HL-60 (cell line): ENCODE data around the gene STX1B.
A peak's percentile ranks its signal among the peaks of the same experiment; 100 is the strongest.
"Not testable (repeated sequence)": the region's sequence is repeated elsewhere in the genome, so short reads cannot be mapped to it uniquely, and the experiment has no call there.

Source experiments
- DNase-seq, 2 experiments: peaks; one replicate each; pipeline ENCODE4 v3.0.0-alpha.2; 2010 to 2020; ENCODE audit warnings: low read depth in 1 of 2, low spot score in 1 of 2
- H3K27ac ChIP-seq: fragments of 250-450 bp; sonication (Bioruptor Pico); replicated peaks from 2 replicates; pipeline ENCODE4 v1.5.1; 2020; ENCODE audit warnings: mild to moderate bottlenecking, moderate library complexity
- H3K27me3 ChIP-seq: fragments of 250-450 bp; sonication (Bioruptor Pico); 2 replicates; pipeline ENCODE4 v1.5.1; 2021; ENCODE audit warnings: mild to moderate bottlenecking, moderate library complexity; ENCODE audit not compliant: insufficient read depth, poor library complexity, severe bottlenecking
- H3K4me3 ChIP-seq: replicated peaks from 2 replicates; pipeline ENCODE4 v1.5.1; 2011; ENCODE audit warnings: mild to moderate bottlenecking, control low read depth, low read length; ENCODE audit not compliant: insufficient read depth
- GABPA ChIP-seq: IDR thresholded peaks from 2 replicates; pipeline ENCODE4 v1.6.1; 2012; ENCODE audit warnings: low read depth
- POLR2AphosphoS5 ChIP-seq: IDR thresholded peaks from 2 replicates; pipeline ENCODE4 v1.6.1; 2012; ENCODE audit warnings: low read depth
- SPI1 ChIP-seq: IDR thresholded peaks from 2 replicates; pipeline ENCODE4 v1.6.1; 2012; ENCODE audit warnings: low read depth, mild to moderate bottlenecking, borderline replicate concordance
- TF ChIP-seq, protein P1 (sequence below): IDR thresholded peaks from one replicate; pipeline ENCODE4 v1.5.1; 2011; ENCODE audit warnings: low read length, control low read depth, inconsistent platforms; ENCODE audit not compliant: insufficient read depth
- TF ChIP-seq, protein P2 (sequence below): IDR thresholded peaks from 2 replicates; pipeline ENCODE4 v1.6.1; 2012; ENCODE audit warnings: low read depth; ENCODE audit not compliant: insufficient replicate concordance

Gene STX1B

DNA sequence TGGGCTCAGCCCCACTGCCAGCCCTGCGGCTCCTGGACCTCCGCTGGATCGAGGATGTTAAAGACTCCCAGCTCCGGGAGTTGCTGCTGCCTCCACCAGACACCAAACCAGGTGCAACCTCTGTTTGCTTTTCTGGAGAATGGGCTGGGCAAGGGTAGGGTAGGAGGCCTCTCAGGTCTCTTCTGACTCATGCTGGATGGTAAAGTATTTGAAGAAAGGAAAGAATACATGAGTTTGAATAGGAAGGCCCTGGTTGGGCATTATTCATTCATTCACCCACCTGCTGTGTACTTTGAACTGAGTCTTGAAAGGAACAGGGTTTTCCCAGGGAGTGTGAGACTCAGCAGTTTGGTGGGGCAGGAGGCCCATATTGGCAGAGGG, 68.0 kb downstream of the STX1B start:
- no peak for DNase-seq
- TF ChIP-seq, protein P1, sequence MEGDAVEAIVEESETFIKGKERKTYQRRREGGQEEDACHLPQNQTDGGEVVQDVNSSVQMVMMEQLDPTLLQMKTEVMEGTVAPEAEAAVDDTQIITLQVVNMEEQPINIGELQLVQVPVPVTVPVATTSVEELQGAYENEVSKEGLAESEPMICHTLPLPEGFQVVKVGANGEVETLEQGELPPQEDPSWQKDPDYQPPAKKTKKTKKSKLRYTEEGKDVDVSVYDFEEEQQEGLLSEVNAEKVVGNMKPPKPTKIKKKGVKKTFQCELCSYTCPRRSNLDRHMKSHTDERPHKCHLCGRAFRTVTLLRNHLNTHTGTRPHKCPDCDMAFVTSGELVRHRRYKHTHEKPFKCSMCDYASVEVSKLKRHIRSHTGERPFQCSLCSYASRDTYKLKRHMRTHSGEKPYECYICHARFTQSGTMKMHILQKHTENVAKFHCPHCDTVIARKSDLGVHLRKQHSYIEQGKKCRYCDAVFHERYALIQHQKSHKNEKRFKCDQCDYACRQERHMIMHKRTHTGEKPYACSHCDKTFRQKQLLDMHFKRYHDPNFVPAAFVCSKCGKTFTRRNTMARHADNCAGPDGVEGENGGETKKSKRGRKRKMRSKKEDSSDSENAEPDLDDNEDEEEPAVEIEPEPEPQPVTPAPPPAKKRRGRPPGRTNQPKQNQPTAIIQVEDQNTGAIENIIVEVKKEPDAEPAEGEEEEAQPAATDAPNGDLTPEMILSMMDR: no peak
- TF ChIP-seq SPI1: no peak
- no peak overlapping the region for H3K4me3 ChIP-seq
- H3K27ac ChIP-seq: no peak overlapping the region
- H3K27me3 ChIP-seq: no peaks in the 10 kb centered on the region

DNA sequence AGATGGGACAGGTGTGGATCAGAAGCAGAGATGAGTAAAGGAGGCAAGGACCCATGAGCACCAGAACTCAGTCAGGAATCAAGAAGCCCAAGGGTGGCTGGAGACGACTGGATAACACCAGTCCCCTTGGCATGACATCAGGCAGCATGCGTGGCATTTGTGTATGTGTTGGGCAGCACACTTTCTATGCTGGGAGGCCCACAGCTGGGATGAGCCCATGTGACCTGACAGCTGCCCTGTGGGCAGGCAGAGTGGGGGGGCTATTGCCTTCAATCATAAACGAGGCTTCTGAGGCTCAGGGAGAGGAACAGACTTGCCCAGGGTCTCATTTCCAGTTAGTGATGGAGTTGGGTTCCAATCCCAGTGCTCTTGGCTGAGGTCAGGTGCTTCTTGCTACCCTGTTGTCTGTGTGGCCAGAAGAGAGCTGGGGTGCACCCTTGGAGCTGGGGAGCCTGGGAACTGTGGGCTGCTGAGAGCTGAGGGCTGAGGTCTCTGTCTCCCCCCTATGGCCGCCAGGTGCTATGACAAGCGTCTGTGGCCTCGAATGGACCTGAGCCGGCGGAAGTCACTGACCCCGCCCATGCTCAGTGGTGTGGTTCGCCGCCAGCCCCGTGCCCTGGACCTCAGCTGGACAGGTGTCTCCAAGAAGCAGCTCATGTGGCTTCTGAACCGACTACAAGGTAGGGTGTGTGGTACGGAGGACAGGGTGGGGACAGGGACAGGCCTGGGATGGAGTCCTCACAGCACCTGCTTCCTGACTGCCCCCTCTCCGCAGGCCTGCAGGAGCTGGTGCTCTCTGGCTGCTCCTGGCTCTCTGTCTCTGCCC, 68.6 kb downstream of the STX1B start:
- DNase-seq: peak; percentile 70 to 81
- no peaks in the 10 kb centered on the region for H3K27me3 ChIP-seq
- TF ChIP-seq, protein P1: peak; percentile 94
- TF ChIP-seq SPI1 (peak; percentile 27; the same call in 1 of the 2 replicates), POLR2AphosphoS5 (no peak), GABPA (no peak)
- TF ChIP-seq, protein P2, sequence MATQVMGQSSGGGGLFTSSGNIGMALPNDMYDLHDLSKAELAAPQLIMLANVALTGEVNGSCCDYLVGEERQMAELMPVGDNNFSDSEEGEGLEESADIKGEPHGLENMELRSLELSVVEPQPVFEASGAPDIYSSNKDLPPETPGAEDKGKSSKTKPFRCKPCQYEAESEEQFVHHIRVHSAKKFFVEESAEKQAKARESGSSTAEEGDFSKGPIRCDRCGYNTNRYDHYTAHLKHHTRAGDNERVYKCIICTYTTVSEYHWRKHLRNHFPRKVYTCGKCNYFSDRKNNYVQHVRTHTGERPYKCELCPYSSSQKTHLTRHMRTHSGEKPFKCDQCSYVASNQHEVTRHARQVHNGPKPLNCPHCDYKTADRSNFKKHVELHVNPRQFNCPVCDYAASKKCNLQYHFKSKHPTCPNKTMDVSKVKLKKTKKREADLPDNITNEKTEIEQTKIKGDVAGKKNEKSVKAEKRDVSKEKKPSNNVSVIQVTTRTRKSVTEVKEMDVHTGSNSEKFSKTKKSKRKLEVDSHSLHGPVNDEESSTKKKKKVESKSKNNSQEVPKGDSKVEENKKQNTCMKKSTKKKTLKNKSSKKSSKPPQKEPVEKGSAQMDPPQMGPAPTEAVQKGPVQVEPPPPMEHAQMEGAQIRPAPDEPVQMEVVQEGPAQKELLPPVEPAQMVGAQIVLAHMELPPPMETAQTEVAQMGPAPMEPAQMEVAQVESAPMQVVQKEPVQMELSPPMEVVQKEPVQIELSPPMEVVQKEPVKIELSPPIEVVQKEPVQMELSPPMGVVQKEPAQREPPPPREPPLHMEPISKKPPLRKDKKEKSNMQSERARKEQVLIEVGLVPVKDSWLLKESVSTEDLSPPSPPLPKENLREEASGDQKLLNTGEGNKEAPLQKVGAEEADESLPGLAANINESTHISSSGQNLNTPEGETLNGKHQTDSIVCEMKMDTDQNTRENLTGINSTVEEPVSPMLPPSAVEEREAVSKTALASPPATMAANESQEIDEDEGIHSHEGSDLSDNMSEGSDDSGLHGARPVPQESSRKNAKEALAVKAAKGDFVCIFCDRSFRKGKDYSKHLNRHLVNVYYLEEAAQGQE: no peak
- no peak overlapping the region for H3K4me3 ChIP-seq
- H3K27ac ChIP-seq: no peak overlapping the region

DNA sequence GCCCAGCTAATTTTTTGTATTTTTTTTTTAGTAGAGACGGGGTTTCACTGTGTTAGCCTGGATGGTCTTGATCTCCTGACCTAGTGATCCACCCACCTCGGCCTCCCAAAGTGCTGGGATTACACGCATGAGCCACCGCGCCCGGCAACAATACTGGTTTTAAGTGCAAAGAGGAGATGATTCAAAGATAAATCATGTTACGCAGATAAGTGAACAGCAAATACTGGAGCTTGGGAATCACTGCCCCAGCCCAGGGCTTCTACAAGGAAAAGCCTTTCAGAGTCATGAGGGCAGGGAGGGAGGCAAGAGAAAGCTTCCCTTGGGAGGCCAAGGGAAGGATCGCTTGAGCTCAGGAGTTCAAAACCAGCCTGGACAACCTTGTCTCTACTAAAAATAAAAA, 70.9 kb downstream of the STX1B start:
- not testable (repeated sequence) for H3K4me3 ChIP-seq, H3K27ac ChIP-seq, DNase-seq, H3K27me3 ChIP-seq
